Activated CD8-positive, alpha-beta memory T cell treated with anti-CD3 and anti-CD28 coated beads for 48 hours (primary cell): ENCODE results near the gene PHACTR1.

ENCODE experiments used
- DNase-seq, 3 experiments: peaks; one replicate each; pipeline ENCODE4 v3.0.0-alpha.2; 2020; ENCODE audit warnings: low read depth in 2 of 3, low spot score in 2 of 3

The PHACTR1 gene

GRCh38 chr6:13281686-13282085, 565.1 kb downstream of the PHACTR1 start:
- no peak for DNase-seq

- DNase-seq = no peak
Measured at GRCh38 chr6:13282393-13283069, 566.0 kb downstream of the PHACTR1 start.

- no peak for DNase-seq
Measured at GRCh38 chr6:13283331-13283730, 566.8 kb downstream of the PHACTR1 start.

GRCh38 chr6:13284646-13285045, 568.1 kb downstream of the PHACTR1 start:
- DNase-seq = no peak

GRCh38 chr6:13285705-13286104, 569.1 kb downstream of the PHACTR1 start:
- no peak for DNase-seq

GRCh38 chr6:13286181-13286580, 569.6 kb downstream of the PHACTR1 start:
- no peak for DNase-seq

GRCh38 chr6:13287104-13287503, 570.5 kb downstream of the PHACTR1 start:
- no peak for DNase-seq

GRCh38 chr6:13288481-13288880, 571.9 kb downstream of the PHACTR1 start:
- no peak for DNase-seq

GRCh38 chr6:13288969-13289391, 572.4 kb downstream of the PHACTR1 start:
- DNase-seq = no peak

- DNase-seq = no peak
Measured at GRCh38 chr6:13289789-13290318, 573.3 kb downstream of the PHACTR1 start.

GRCh38 chr6:13290335-13290734, 573.8 kb downstream of the PHACTR1 start:
- DNase-seq = no peak

GRCh38 chr6:13292774-13293173, 576.2 kb downstream of the PHACTR1 start:
- DNase-seq = no peak

GRCh38 chr6:13294499-13295069, 578.0 kb downstream of the PHACTR1 start:
- no peak for DNase-seq

GRCh38 chr6:13295576-13295975, 579.0 kb downstream of the PHACTR1 start:
- no peak for DNase-seq

- DNase-seq = no peak
Measured at GRCh38 chr6:13296536-13296997, 580.0 kb downstream of the PHACTR1 start.

- no peak for DNase-seq
Measured at GRCh38 chr6:13297391-13297790, 580.8 kb downstream of the PHACTR1 start.

- DNase-seq = no peak
Measured at GRCh38 chr6:13298446-13298845, 581.9 kb downstream of the PHACTR1 start.

- DNase-seq = no peak
Measured at GRCh38 chr6:13299403-13299821, 582.8 kb downstream of the PHACTR1 start.

- DNase-seq = no peak
Measured at GRCh38 chr6:13299918-13300317, 583.4 kb downstream of the PHACTR1 start.

GRCh38 chr6:13300643-13301590, 584.4 kb downstream of the PHACTR1 start:
- no peak for DNase-seq

- DNase-seq = no peak
Measured at GRCh38 chr6:13302291-13302690, 585.7 kb downstream of the PHACTR1 start.
